Liver (tissue), 3 donors: Measurements from ENCODE around the gene TBC1D4.

Experiments
- CTCF ChIP-seq: fragments of 150-350 bp; IDR thresholded peaks from 2 replicates; pipeline ENCODE4 v1.5.1; 2017; ENCODE audit warnings: improper control_type of control experiment, low read depth, low read length; ENCODE audit not compliant: missing input control
- EGR1 ChIP-seq, 2 donors: IDR thresholded peaks; 2 replicates each; pipeline ENCODE4 v1.6.1; 2016 to 2018; ENCODE audit warnings: antibody characterized with exemption in 2 of 2, low read depth in 2 of 2
- FOXA1 ChIP-seq: IDR thresholded peaks from 2 replicates; pipeline ENCODE4 v1.6.1; 2016; ENCODE audit warnings: antibody characterized with exemption
- GABPA ChIP-seq, 2 donors: IDR thresholded peaks in 1 of 2; conservative IDR thresholded peaks in 1 of 2; 2 replicates each; pipeline ENCODE4 v1.6.1; 2016; ENCODE audit warnings: antibody characterized with exemption in 2 of 2, mild to moderate bottlenecking in 1 of 2, moderate library complexity in 1 of 2
- NR2F2 ChIP-seq: IDR thresholded peaks from 2 replicates; pipeline ENCODE4 v1.6.1; 2016; ENCODE audit warnings: antibody characterized with exemption
- REST ChIP-seq: IDR thresholded peaks from 2 replicates; pipeline ENCODE4 v1.6.1; 2016; ENCODE audit warnings: antibody characterized with exemption, mild to moderate bottlenecking
- RXRA ChIP-seq, 2 donors: IDR thresholded peaks; 2 replicates each; pipeline ENCODE4 v1.6.1; 2017 to 2018; ENCODE audit warnings: antibody characterized with exemption in 2 of 2, mild to moderate bottlenecking in 1 of 2
- YY1 ChIP-seq: IDR thresholded peaks from 2 replicates; pipeline ENCODE4 v1.6.1; 2016; ENCODE audit warnings: antibody characterized with exemption, mild to moderate bottlenecking
- donor health status: healthy.
- donor health status: healthy.

GRCh38 chr13:75339635-75340374 lies 142.2 kb downstream of the TBC1D4 start:
- TF ChIP-seq CTCF (no peak), YY1 (no peak), EGR1 (IDR thresholded peaks at IDR 0.05; ENCODE audit: low read depth in 2 of 2) (no peak), FOXA1 (no peak), GABPA (IDR thresholded peaks at IDR 0.05 in 1 of 2, conservative IDR thresholded peaks at IDR 0.05 in 1 of 2) (no peak), RXRA (IDR thresholded peaks at IDR 0.05) (no peak), NR2F2 (no peak), REST (no peak)
